IMR-90 (cell line): ENCODE measurements around the gene PPP1R16B. TPM values are rescaled to one million over a fixed set of nuclear protein-coding genes. Genes with fewer than 3 reads are reported as not detected.

Source experiments
- ATAC-seq: fragments of 200-7000 bp; cut with Tn5 transposase; 2 replicates; pipeline ENCODE4 v1.9.1; 2020; ENCODE audit warnings: low read depth, mild to moderate bottlenecking, moderate library complexity
- BruUV-seq: library from RNA; stranded (reverse); fragments of 400-500 nt; replicated peaks from 2 replicates; lab custom pipeline; 2021; lab: Mats Ljungman, UMichigan
- CTCF ChIA-PET: fragments of 300-600 bp; formaldehyde crosslinking; extraction: SDS; loops from one replicate; lab custom pipeline; 2021; ENCODE audit warnings: antibody characterized with exemption; lab: Yijun Ruan, JAX
- POLR2A ChIA-PET: fragments of 300-600 bp; sonication (Branson Sonifier 250); formaldehyde crosslinking; loops from one replicate; lab custom pipeline; 2022; ENCODE audit warnings: antibody characterized with exemption; ENCODE audit not compliant: unreplicated experiment; lab: Charles Lee
- DNase-seq: peaks from one replicate; pipeline ENCODE4 v3.0.0; 2013
- H2AFZ ChIP-seq: replicated peaks from 2 replicates; pipeline ENCODE3; 2013; ENCODE audit warnings: low read length, mild to moderate bottlenecking; ENCODE audit not compliant: poor library complexity
- H2AK5ac ChIP-seq: 2 replicates; pipeline ENCODE4 v1.6.1; 2013; ENCODE audit warnings: low read depth, low read length, inconsistent platforms
- H2AK9ac ChIP-seq: replicated peaks from 2 replicates; pipeline ENCODE3; 2013; ENCODE audit warnings: mild to moderate bottlenecking, low read depth, low read length, moderate library complexity; ENCODE audit not compliant: poor library complexity
- H2BK120ac ChIP-seq: 2 replicates; pipeline ENCODE4 v1.6.1; 2013; ENCODE audit warnings: low read depth, low read length, inconsistent platforms
- H2BK15ac ChIP-seq: 3 replicates; pipeline ENCODE4 v1.6.1; 2013; ENCODE audit warnings: low read depth, low read length, inconsistent platforms
- H2BK20ac ChIP-seq: 2 replicates; pipeline ENCODE4 v1.6.1; 2013; ENCODE audit warnings: low read depth, mild to moderate bottlenecking, inconsistent platforms, low read length, moderate library complexity
- H2BK5ac ChIP-seq: 2 replicates; pipeline ENCODE4 v1.6.1; 2013; ENCODE audit warnings: mild to moderate bottlenecking, low read depth, low read length, inconsistent platforms; ENCODE audit not compliant: poor library complexity, severe bottlenecking
- H3K14ac ChIP-seq: replicated peaks from 2 replicates; pipeline ENCODE4 v1.6.1; 2013; ENCODE audit warnings: low read depth, low read length, inconsistent platforms
- H3K18ac ChIP-seq: 2 replicates; pipeline ENCODE4 v1.6.1; 2013; ENCODE audit warnings: low read depth, low read length, control low read depth
- H3K23ac ChIP-seq: 2 replicates; pipeline ENCODE4 v1.6.1; 2013; ENCODE audit warnings: low read depth, low read length, inconsistent platforms
- H3K27ac ChIP-seq: 2 replicates; pipeline ENCODE4 v1.5.1; 2013; ENCODE audit warnings: mild to moderate bottlenecking, control low read depth, low read length; ENCODE audit not compliant: insufficient read depth
- H3K27me3 ChIP-seq: 2 replicates; pipeline ENCODE4 v1.6.1; 2013; ENCODE audit warnings: low read length; ENCODE audit not compliant: control insufficient read depth, insufficient read depth
- H3K36me3 ChIP-seq: 2 replicates; pipeline ENCODE4 v1.6.1; 2013; ENCODE audit warnings: low read length, mixed read lengths; ENCODE audit not compliant: control insufficient read depth, insufficient read depth
- H3K4ac ChIP-seq: 2 replicates; pipeline ENCODE4 v1.6.1; 2013; ENCODE audit warnings: low read depth, low read length, inconsistent platforms
- H3K4me1 ChIP-seq: 2 replicates; pipeline ENCODE4 v1.6.1; 2013; ENCODE audit warnings: low read length, mixed read lengths; ENCODE audit not compliant: control insufficient read depth, insufficient read depth
- H3K4me2 ChIP-seq: 2 replicates; pipeline ENCODE4 v1.6.1; 2013; ENCODE audit warnings: low read depth, mild to moderate bottlenecking, control low read depth, low read length, moderate library complexity
- H3K4me3 ChIP-seq: 2 replicates; pipeline ENCODE4 v1.5.1; 2013; ENCODE audit warnings: low read depth, mild to moderate bottlenecking, control low read depth, low read length, moderate library complexity; ENCODE audit not compliant: insufficient read depth
- H3K56ac ChIP-seq: 2 replicates; pipeline ENCODE4 v1.6.1; 2013; ENCODE audit warnings: low read length, inconsistent platforms; ENCODE audit not compliant: insufficient read depth; ENCODE audit errors: extremely low read depth
- H3K79me1 ChIP-seq, 2 experiments: 2 replicates each; pipeline ENCODE4 v1.6.1; 2013; ENCODE audit warnings: low read length in 2 of 2, inconsistent platforms in 1 of 2, low read depth in 1 of 2
- H3K9ac ChIP-seq: 2 replicates; pipeline ENCODE4 v1.6.1; 2013; ENCODE audit warnings: low read depth, low read length, control low read depth
- H3K9me1 ChIP-seq: 2 replicates; pipeline ENCODE4 v1.6.1; 2013; ENCODE audit warnings: low read length, inconsistent platforms; ENCODE audit not compliant: insufficient read depth
- H3K9me3 ChIP-seq: 2 replicates; pipeline ENCODE4 v1.6.1; 2013; ENCODE audit warnings: low read length; ENCODE audit not compliant: control insufficient read depth, insufficient read depth
- H4K20me1 ChIP-seq: 2 replicates; pipeline ENCODE4 v1.6.1; 2013; ENCODE audit warnings: low read length, inconsistent platforms; ENCODE audit not compliant: insufficient read depth
- H4K5ac ChIP-seq: 2 replicates; pipeline ENCODE4 v1.6.1; 2013; ENCODE audit warnings: mild to moderate bottlenecking, low read depth, low read length, control low read depth
- H4K8ac ChIP-seq, 2 experiments: 2 replicates each; pipeline ENCODE4 v1.6.1; 2013; ENCODE audit warnings: low read depth in 2 of 2, low read length in 2 of 2, control low read depth in 1 of 2, inconsistent platforms in 1 of 2
- H4K91ac ChIP-seq: 2 replicates; pipeline ENCODE4 v1.6.1; 2013; ENCODE audit warnings: low read depth, low read length, inconsistent platforms; ENCODE audit not compliant: insufficient read depth
- BHLHE40 ChIP-seq: fragments of 150-350 bp; IDR thresholded peaks from 2 replicates; pipeline ENCODE4 v1.6.1; 2016; ENCODE audit warnings: mild to moderate bottlenecking, low read depth, low read length
- RAD21 ChIP-seq: IDR thresholded peaks from 2 replicates; pipeline ENCODE4 v1.6.1; 2012; ENCODE audit warnings: low read length, improper control_type of control experiment
- SMC3 ChIP-seq: fragments of 150-350 bp; IDR thresholded peaks from 2 replicates; pipeline ENCODE4 v1.6.1; 2016; ENCODE audit warnings: low read depth, mild to moderate bottlenecking, antibody characterized with exemption, low read length, moderate library complexity
- WGBS, 2 experiments: methylation state at CpG; one replicate each; pipeline versions ENCODE4 v1.1.5 to v1.1.7; 2013; ENCODE audit warnings: missing lambda C conversion rate in 2 of 2; ENCODE audit not compliant: insufficient read length in 1 of 2; ENCODE audit errors: extremely low coverage in 2 of 2; 5-methylcytosine and 5-hydroxymethylcytosine counted together
- dilution Hi-C: fragments of 300-500 bp; cut with HindIII; formaldehyde crosslinking; loops from one replicate; pipeline ENCODE4 v1.14.3; 2018; ENCODE audit warnings: low sequenced_read_pairs; ENCODE audit not compliant: unreplicated experiment
- in situ Hi-C: fragments of 300-500 bp; cut with MboI; formaldehyde crosslinking; loops from 3 replicates; pipeline ENCODE4 v1.14.3; 2019; ENCODE audit warnings: low sequenced_read_pairs, inconsistent platforms, mixed read lengths
- intact Hi-C: fragments of 100-400 bp; cut with micrococcal nuclease; formaldehyde crosslinking; loops from 2 replicates; pipeline ENCODE4 v1.10.0; 2022
- polyA plus RNA-seq, 3 experiments: library from polyadenylated mRNA; depleted of rRNA; stranded (reverse); fragments of >200 nt; gene quantifications; 2 replicates each; pipeline ENCODE4 v1.2.3, GENCODE V29; 2012; ENCODE audit warnings: low replicate concordance in 1 of 3
- total RNA-seq: library from RNA; depleted of rRNA; stranded (reverse); fragments of >200 nt; gene quantifications from 2 replicates; pipeline ENCODE4 v1.2.3, GENCODE V29; 2012

Gene PPP1R16B
- total and polyA plus RNA-seq, 2 of the 4 experiments (the other 2 are of a cell fraction) = not detected

DNA sequence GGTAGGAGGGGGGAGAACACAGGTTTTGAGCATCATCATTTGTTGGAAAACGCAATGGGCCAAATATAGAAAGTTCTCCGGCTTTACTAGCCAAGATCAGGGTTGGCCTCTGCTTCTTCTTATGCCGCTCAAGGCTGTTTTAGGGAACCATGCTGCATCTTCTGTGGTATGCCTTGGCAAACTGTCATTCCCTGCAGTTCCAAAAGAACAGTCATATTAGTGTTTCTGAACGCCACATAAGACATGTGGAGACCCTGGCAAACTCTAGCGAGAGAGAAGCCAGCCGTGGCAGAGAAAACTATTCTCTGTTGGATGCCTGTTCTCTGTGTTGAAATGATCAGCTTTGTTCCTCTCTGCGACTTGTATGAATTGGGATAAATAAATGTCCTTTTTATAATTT is 46.4 kb upstream of the PPP1R16B start:
- Histone ChIP-seq H4K20me1 (no peaks in the 10 kb centered on the region), H3K27ac (no peak overlapping the region), H3K9me1 (peaks cover 4% of the 10 kb centered on the region), H3K27me3 (no peaks in the 10 kb centered on the region), H4K8ac (no peak overlapping the region), H2AK5ac (no peak overlapping the region), H3K23ac (no peak overlapping the region), H3K56ac (no peak overlapping the region), H4K5ac (no peak overlapping the region), H2BK120ac (no peak overlapping the region), H3K14ac (no peak overlapping the region), H2AFZ (no peak overlapping the region), H3K18ac (no peak overlapping the region), H2BK20ac (no peak overlapping the region), H3K4me3 (no peak overlapping the region), H3K4me1 (no peaks in the 10 kb centered on the region), H3K79me1 (peaks cover 0 to 4% of the 10 kb centered on the region in 2 experiments; a peak in 1 of 4 replicates), H4K91ac (no peak overlapping the region), H3K36me3 (peaks cover 24% of the 10 kb centered on the region), H2BK15ac (no peak overlapping the region), H3K9ac (no peak overlapping the region), H2BK5ac (no peak overlapping the region), H3K4ac (no peak overlapping the region), H2AK9ac (no peak overlapping the region), H3K9me3 (no peaks in the 10 kb centered on the region), H3K4me2 (no peak overlapping the region)
- TF ChIP-seq RAD21 (no peak), SMC3 (no peak), BHLHE40 (no peak)
- no peak for DNase-seq
- in situ Hi-C loops = loop anchor here (25.0 kb wide), 1 partner anchor 278 kb away; no protein-coding TSS in a partner anchor
- no peak for ATAC-seq
- 94% methylated on average over 3 of the region's 7 CpGs; no CpG with 5 or more reads in 1 of the 2 experiments for WGBS, 2 experiments
- dilution Hi-C loops = no loop called here
- BruUV-seq = no TSS peak
- intact Hi-C loops = no loop called here
- CTCF ChIA-PET = no interaction called here
- POLR2A ChIA-PET = no interaction called here
